GM13976 (cell line): ENCODE measurements around the gene CRACDL.

Experiments used
- DNase-seq: peaks from one replicate; pipeline ENCODE4 v3.0.0; 2012; ENCODE audit warnings: low spot score
- CTCF ChIP-seq: IDR thresholded peaks from 2 replicates; pipeline ENCODE4 v1.5.1; 2012; ENCODE audit warnings: borderline replicate concordance, mild to moderate bottlenecking; ENCODE audit not compliant: insufficient read depth; ENCODE audit errors: extremely low read depth, missing control alignments, control extremely low read depth
- in situ Hi-C: fragments of 300-500 bp; cut with MboI; formaldehyde crosslinking; loops from one replicate; pipeline ENCODE4 v1.12.0; 2022; ENCODE audit warnings: low sequenced_read_pairs, mixed read lengths, inconsistent platforms; ENCODE audit not compliant: unreplicated experiment

The CRACDL gene

GRCh38 chr2:98912221-98912851 lies 23.7 kb downstream of the CRACDL start:
- no peak for DNase-seq
- no peak for TF ChIP-seq CTCF
- in situ Hi-C loops: no loop called here

DNA sequence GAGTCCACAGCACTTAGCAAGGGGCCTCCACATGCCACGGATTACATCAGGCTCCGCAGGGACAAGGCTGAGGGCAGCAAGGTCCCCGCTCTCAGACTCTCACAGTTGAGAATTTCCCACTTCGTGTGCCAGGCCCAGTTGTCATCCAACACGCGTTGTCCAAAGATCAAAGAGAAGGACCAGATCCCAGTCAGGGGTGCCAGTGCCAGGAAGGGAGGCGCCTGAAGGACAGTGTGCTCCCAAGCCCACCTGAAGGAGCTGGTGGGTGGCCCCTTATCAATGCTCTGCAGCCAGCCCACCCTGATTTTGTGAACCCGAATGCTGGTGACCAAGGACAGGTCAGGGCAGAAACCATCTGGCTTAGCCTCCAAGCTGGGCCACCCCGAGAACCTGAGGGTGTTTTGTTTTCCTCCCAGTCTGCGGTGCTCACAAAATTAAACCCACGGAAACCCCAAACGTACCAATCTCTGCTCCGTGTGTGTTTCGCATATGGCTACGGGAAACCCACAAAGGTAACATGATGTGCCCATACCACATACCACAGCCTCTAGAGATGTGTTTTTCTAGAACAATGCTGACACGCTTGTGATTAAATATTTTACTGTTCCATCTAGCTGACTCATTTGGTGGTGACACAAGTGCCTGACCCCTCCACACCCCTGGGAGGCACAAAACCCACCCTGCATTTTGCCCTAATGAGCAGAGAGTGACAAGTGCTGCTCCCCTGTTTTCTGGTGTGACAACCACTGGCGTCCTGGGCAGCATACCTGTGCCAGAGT lies 24.5 kb downstream of the CRACDL start:
- in situ Hi-C loops: no loop called here
- TF ChIP-seq CTCF: no peak
- no peak for DNase-seq

GRCh38 chr2:98911126-98911375 lies 25.0 kb downstream of the CRACDL start:
- TF ChIP-seq CTCF: no peak
- in situ Hi-C loops: no loop called here
- DNase-seq: no peak

DNA sequence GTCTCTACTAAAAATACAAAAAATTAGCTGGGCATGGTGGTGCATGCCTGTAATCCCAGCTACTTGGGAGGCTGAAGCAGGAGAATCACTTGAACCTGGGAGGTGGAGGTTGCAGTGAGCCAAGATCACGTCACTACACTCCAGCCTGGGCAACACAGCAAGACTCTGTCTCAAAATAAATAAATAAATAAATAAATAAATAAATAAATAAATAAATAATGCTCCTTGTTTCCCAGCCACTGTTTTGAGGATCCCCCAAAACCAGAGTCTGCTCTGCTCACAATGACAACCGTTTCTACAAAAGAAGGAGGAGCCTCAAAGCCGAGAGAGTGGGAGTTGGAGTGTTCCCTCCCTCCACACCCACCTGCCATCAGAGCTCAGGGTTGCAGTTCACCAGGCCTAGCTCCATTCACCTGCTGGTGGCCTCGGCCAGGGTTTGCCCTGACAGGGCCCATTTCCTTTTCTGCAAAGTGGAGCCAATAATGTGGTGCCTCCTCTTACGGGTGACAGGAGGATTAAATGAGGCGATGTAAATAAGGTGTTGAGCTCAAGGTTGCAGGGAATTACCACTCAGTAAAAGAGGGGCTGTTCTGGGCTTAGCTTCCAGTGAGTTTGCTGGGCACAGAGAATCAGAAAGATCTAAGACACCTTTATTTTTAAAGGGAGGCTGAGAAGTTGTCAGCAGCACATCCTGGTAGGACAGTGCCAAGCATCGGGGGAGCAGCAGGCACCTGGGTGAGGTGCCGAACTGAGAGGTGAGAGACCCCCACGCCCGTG lies 25.5 kb downstream of the CRACDL start:
- DNase-seq: no peak
- TF ChIP-seq CTCF: no peak
- in situ Hi-C loops: no loop called here

DNA sequence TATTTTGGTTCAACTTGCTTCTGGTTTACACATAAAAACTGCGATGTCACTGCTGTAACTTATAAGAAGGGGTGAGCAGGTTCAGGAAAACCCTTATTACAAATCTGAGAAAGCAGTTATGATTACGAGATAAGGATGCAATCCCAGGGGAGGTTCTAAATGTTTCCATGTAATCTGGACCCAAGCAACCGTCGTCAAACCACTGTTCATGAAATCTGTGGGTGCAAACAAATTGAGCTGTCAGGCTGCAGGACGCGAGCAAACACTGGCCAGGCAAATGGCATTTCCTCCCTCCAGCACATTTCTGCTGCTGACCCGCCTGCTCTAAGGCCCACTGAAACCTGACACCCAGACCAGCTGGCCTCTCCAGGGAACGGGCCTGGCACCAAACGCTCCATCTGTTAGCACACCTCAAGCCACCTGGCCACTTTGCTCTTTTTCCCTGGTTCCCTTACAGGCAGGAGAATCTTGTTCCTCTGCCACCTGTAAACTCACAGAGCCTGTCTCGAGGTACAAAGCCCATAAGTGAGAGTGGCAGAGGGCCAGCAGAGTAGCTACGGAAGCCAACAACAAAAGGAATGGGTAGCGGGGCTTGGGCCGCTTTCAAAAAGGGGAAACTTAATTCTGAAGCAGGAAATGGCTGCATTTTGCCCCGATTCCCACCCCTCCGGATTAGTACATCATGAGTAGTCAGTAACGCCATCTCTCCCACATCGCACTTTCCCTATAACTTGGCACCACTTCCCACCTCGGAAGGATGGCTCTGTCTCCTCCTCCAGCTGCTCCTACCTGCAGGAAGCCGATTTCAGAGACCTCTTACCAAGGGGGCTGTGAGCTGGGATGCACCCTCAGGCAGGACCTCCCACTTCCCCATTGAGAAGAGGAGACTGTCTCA lies 26.5 kb downstream of the CRACDL start:
- in situ Hi-C loops: no loop called here
- no peak for DNase-seq
- TF ChIP-seq CTCF: no peak

DNA sequence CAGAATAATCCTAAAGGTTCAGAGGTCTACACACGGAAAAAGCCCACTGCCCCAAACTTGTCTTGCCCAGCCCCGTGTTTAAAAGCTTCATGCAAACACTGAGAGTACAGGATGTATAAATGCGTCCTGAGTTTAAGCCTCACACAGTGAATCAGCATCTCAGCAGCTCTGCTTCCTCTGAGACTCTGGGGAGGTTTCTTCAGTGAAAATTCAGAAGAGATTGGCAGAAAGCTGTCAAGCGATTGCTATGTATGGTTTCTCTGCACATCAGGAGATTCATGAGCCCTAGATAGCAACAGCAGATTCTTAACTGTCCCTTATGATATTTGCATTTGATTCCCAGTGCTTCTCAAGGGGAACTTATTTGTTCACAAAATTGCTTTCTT lies 27.1 kb downstream of the CRACDL start:
- in situ Hi-C loops: no loop called here
- no peak for DNase-seq
- no peak for TF ChIP-seq CTCF
